HepG2 (cell line): ENCODE data around the gene SEM1. TPM values are rescaled to one million over a fixed set of nuclear protein-coding genes. Genes with fewer than 3 reads are reported as not detected.

Source experiments
- ATAC-seq: fragments of 200-7000 bp; cut with Tn5 transposase; 3 replicates; pipeline ENCODE4 v1.9.1; 2020; ENCODE audit warnings: mild to moderate bottlenecking, moderate library complexity
- BruUV-seq: library from RNA; stranded (reverse); fragments of 400-500 nt; replicated peaks from 2 replicates; lab custom pipeline; 2021; lab: Mats Ljungman, UMichigan
- CTCF ChIA-PET: fragments of 300-600 bp; formaldehyde crosslinking; extraction: SDS; loops from one replicate; lab custom pipeline; 2021; ENCODE audit warnings: low total read pairs, inconsistent platforms, low intra/inter-chr PET ratio; lab: Yijun Ruan, JAX
- POLR2A ChIA-PET: fragments of 350-600 bp; sonication (Branson Sonifier 250); formaldehyde crosslinking; loops from one replicate; lab custom pipeline; 2020; ENCODE audit warnings: antibody characterized with exemption, inconsistent platforms; lab: Yijun Ruan, JAX
- DNase-seq: peaks from one replicate; pipeline ENCODE4 v3.0.0-alpha.2; 2015; ENCODE audit warnings: low spot score
- FAIRE-seq: peaks from 3 replicates; lab custom pipeline; 2011; peaks lifted over from hg19 to GRCh38; lab: Jason Lieb, UNC
- H2AFZ ChIP-seq: one replicate; pipeline ENCODE4 v1.6.1; 2011; ENCODE audit warnings: low read length, inconsistent platforms
- H3K27ac ChIP-seq: fragments of 300-600 bp; 3 replicates; pipeline ENCODE4 v1.8.0; 2011; ENCODE audit warnings: mixed run types, mild to moderate bottlenecking, mixed read lengths, low read length, inconsistent platforms; ENCODE audit not compliant: insufficient read depth; ENCODE audit errors: extremely low read length
- H3K27me3 ChIP-seq, 2 experiments: fragments of 200-600 bp in 1 of 2; 2 replicates in 1 of 2; 3 replicates in 1 of 2; pipeline versions ENCODE4 v1.6.0 to v1.8.0; 2011; ENCODE audit warnings: low read length in 2 of 2, mild to moderate bottlenecking in 2 of 2, moderate library complexity in 2 of 2, inconsistent platforms in 1 of 2; ENCODE audit not compliant: insufficient read depth in 2 of 2, control insufficient read depth in 1 of 2
- H3K36me3 ChIP-seq, 2 experiments: fragments of 200-600 bp in 1 of 2; replicated peaks in 1 of 2; 2 replicates in 1 of 2; 3 replicates in 1 of 2; pipeline versions ENCODE4 v1.5.1 to v1.8.0; 2011; ENCODE audit warnings: low read length in 2 of 2, inconsistent platforms in 1 of 2; ENCODE audit not compliant: insufficient read depth in 2 of 2, control insufficient read depth in 1 of 2
- H3K4me1 ChIP-seq: 2 replicates; pipeline ENCODE4 v1.5.1; 2012; ENCODE audit warnings: low read length, inconsistent platforms; ENCODE audit not compliant: insufficient read depth
- H3K4me2 ChIP-seq: 2 replicates; pipeline ENCODE4 v1.6.0; 2011; ENCODE audit warnings: low read depth, low read length, inconsistent platforms
- H3K4me3 ChIP-seq, 3 experiments: fragments of 200-600 bp in 1 of 3; sonication (generic), shearing (Covaris generic) in 1 of 3; replicated peaks in 1 of 3; 2 replicates each; pipeline ENCODE4 v1.5.1; 2011 to 2016; ENCODE audit warnings: low read length in 3 of 3, inconsistent platforms in 2 of 3, low read depth in 2 of 3, mild to moderate bottlenecking in 2 of 3, control low read depth in 1 of 3, mixed read lengths in 1 of 3; ENCODE audit not compliant: insufficient read depth in 1 of 3
- H3K79me2 ChIP-seq: one replicate; pipeline ENCODE4 v1.6.1; 2011; ENCODE audit warnings: low read length, inconsistent platforms; ENCODE audit not compliant: insufficient read depth
- H3K9ac ChIP-seq: 2 replicates; pipeline ENCODE4 v1.6.0; 2011; ENCODE audit warnings: mild to moderate bottlenecking, low read depth, low read length, inconsistent platforms; ENCODE audit not compliant: insufficient read depth
- H3K9me3 ChIP-seq: 2 replicates; pipeline ENCODE4 v1.5.1; 2012; ENCODE audit warnings: mild to moderate bottlenecking, low read length
- H4K20me1 ChIP-seq: 2 replicates; pipeline ENCODE4 v1.6.0; 2011; ENCODE audit warnings: inconsistent platforms, mild to moderate bottlenecking, low read length, moderate library complexity; ENCODE audit not compliant: insufficient read depth
- ATF4 ChIP-seq, 2 experiments: fragments of 450-650 bp in 1 of 2; sonication (generic) in 1 of 2; formaldehyde crosslinking; IDR thresholded peaks; 2 replicates each; pipeline versions ENCODE4 v1.5.0 to v1.8.0; 2020 to 2022; ENCODE audit warnings: mild to moderate bottlenecking in 1 of 2, missing genetic modification reagents in 1 of 2
- FLYWCH1 ChIP-seq: sonication (generic); formaldehyde crosslinking; IDR thresholded peaks from 2 replicates; pipeline ENCODE4 v1.8.1; 2023; ENCODE audit warnings: mild to moderate bottlenecking, missing genetic modification reagents
- GLI4 ChIP-seq: sonication (generic); formaldehyde crosslinking; IDR thresholded peaks from 2 replicates; pipeline ENCODE4 v1.5.1; 2020; ENCODE audit warnings: missing genetic modification reagents, mild to moderate bottlenecking, moderate library complexity, borderline replicate concordance
- RARA ChIP-seq: IDR thresholded peaks from 2 replicates; pipeline ENCODE4 v1.6.1; 2016; ENCODE audit warnings: missing genetic modification reagents, missing compliant biosample characterization
- RCOR2 ChIP-seq: IDR thresholded peaks from 2 replicates; pipeline ENCODE4 v1.6.1; 2016; ENCODE audit warnings: missing biosample characterization, missing genetic modification reagents
- TFDP2 ChIP-seq: sonication (generic); formaldehyde crosslinking; IDR thresholded peaks from 2 replicates; pipeline ENCODE4 v1.4.0; 2020; ENCODE audit warnings: missing genetic modification reagents
- ZNF367 ChIP-seq: sonication (generic); formaldehyde crosslinking; IDR thresholded peaks from 2 replicates; pipeline ENCODE4 v1.4.0; 2020; ENCODE audit warnings: missing genetic modification reagents, borderline replicate concordance
- ZNF572 ChIP-seq: sonication (generic); formaldehyde crosslinking; IDR thresholded peaks from 2 replicates; pipeline ENCODE4 v1.5.1; 2020; ENCODE audit warnings: mild to moderate bottlenecking, missing genetic modification reagents
- ZNF615 ChIP-seq: sonication (generic); formaldehyde crosslinking; IDR thresholded peaks from 2 replicates; pipeline ENCODE4 v1.5.0; 2020; ENCODE audit warnings: mild to moderate bottlenecking, missing genetic modification reagents, borderline replicate concordance
- ZNF644 ChIP-seq: IDR thresholded peaks from 2 replicates; pipeline ENCODE4 v1.6.1; 2016; ENCODE audit warnings: low read depth
- ZNF660 ChIP-seq: sonication (generic); formaldehyde crosslinking; IDR thresholded peaks from 2 replicates; pipeline ENCODE4 v1.5.1; 2020; ENCODE audit warnings: mild to moderate bottlenecking, low read depth, missing genetic modification reagents, borderline replicate concordance
- ZNF737 ChIP-seq: sonication (generic); formaldehyde crosslinking; IDR thresholded peaks from 2 replicates; pipeline ENCODE4 v1.5.0; 2020; ENCODE audit warnings: missing genetic modification reagents, mild to moderate bottlenecking, borderline replicate concordance
- WGBS: methylation state at CpG from one replicate; pipeline ENCODE4 v1.1.6; 2017; ENCODE audit warnings: low lambda C conversion rate; 5-methylcytosine and 5-hydroxymethylcytosine counted together
- in situ Hi-C: cut with HindIII; loops from 2 replicates; pipeline ENCODE4 v1.10.0; 2017; ENCODE audit warnings: low pct_unique_long_range_greater_than_20kb; ENCODE audit not compliant: extremely low pct_ligation_motif_present
- intact Hi-C: fragments of 100-400 bp; cut with micrococcal nuclease; formaldehyde crosslinking; loops from one replicate; pipeline ENCODE4 v1.10.0; 2022; ENCODE audit not compliant: unreplicated experiment
- polyA plus RNA-seq, 8 experiments: library from polyadenylated mRNA; depleted of rRNA in 3 of 8; stranded (reverse) in 7 of 8; unstranded in 1 of 8; fragments of >200 nt; fragmentation: Illumina TruSeq in 4 of 8; extraction: Trizol in 4 of 8; gene quantifications; 2 replicates each; pipeline versions ENCODE4 v1.2.1 to v1.2.3, GENCODE V29; 2011 to 2016; ENCODE audit warnings: low read depth in 4 of 8, missing spikeins in 1 of 8, mixed read lengths in 1 of 8; ENCODE audit not compliant: insufficient read depth in 1 of 8
- total RNA-seq, 5 experiments: library from RNA; depleted of rRNA; stranded (reverse); fragments of >200 nt; fragmentation: Illumina TruSeq; extraction: Trizol; gene quantifications; 2 replicates each; pipeline ENCODE4 v1.2.3, GENCODE V29; 2016; ENCODE audit warnings: low read depth in 1 of 5

Gene SEM1
- total and polyA plus RNA-seq, 2 of the 13 experiments (the other 11 are each of a cell fraction or from before 2014, with no cell fraction given) = 40.7 to 174 TPM

- in situ Hi-C loops = no loop called here
- ChIA-PET CTCF (no interaction called here), POLR2A (no interaction called here)
- Histone ChIP-seq H3K36me3 (peaks cover 0 to 1% of the 10 kb centered on the region in 2 experiments; a peak in 1 of 5 replicates), H3K4me1 (no peaks in the 10 kb centered on the region), H3K9ac (no peak overlapping the region), H3K79me2 (no peaks in the 10 kb centered on the region), H3K27ac (no peak overlapping the region), H4K20me1 (no peaks in the 10 kb centered on the region), H3K27me3 (no peaks in the 10 kb centered on the region), H3K4me3 (no peak overlapping the region), H2AFZ (no peak overlapping the region), H3K4me2 (no peak overlapping the region), H3K9me3 (no peaks in the 10 kb centered on the region)
- BruUV-seq = no TSS peak
- 99% methylated on average over 4 of the region's 4 CpGs for WGBS
- TF ChIP-seq RCOR2 (CRISPR knock-in tag) (no peak), ZNF644 (CRISPR knock-in tag) (no peak), TFDP2 (CRISPR knock-in tag) (no peak), ZNF572 (CRISPR knock-in tag) (no peak), GLI4 (no peak), FLYWCH1 (no peak), ZNF660 (no peak), RARA (CRISPR knock-in tag) (no peak), ZNF615 (no peak), ZNF367 (CRISPR knock-in tag) (no peak), ZNF737 (CRISPR knock-in tag) (no peak), ATF4 (CRISPR knock-in tag; IDR thresholded peaks at IDR 0.05) (no peak)
- ATAC-seq (no peak), FAIRE-seq (no peak), DNase-seq (no peak)
- intact Hi-C loops = no loop called here
Measured at GRCh38 chr7:96674565-96674964, 35.1 kb downstream of the SEM1 start.
